Measurements from ENCODE around the gene SLC39A9.

SLC39A9 gene

GRCh38 chr14:69423279-69423678 lies 24.8 kb downstream of the SLC39A9 start:
- no peak for DNase-seq (ENCODE audit: low read depth in 2 of 3, low spot score in 1 of 3)

GRCh38 chr14:69424149-69424923 lies 25.8 kb downstream of the SLC39A9 start:
- no peak for DNase-seq (ENCODE audit: low read depth in 2 of 3, low spot score in 1 of 3)

- no peak for DNase-seq (ENCODE audit: low read depth in 2 of 3, low spot score in 1 of 3)
These were observed 29.1 kb downstream of the SLC39A9 start for GRCh38 chr14:69427596-69427995.

GRCh38 chr14:69428289-69428998 lies 30.0 kb downstream of the SLC39A9 start:
- DNase-seq (ENCODE audit: low read depth in 2 of 3, low spot score in 1 of 3): no peak

- no peak for DNase-seq (ENCODE audit: low read depth in 2 of 3, low spot score in 1 of 3)
These were observed 31.2 kb downstream of the SLC39A9 start for GRCh38 chr14:69429643-69430042.

- DNase-seq (ENCODE audit: low read depth in 2 of 3, low spot score in 1 of 3): no peak
These were observed 31.9 kb downstream of the SLC39A9 start for GRCh38 chr14:69430306-69430939.

GRCh38 chr14:69432364-69432763 lies 33.9 kb downstream of the SLC39A9 start:
- DNase-seq (ENCODE audit: low read depth in 2 of 3, low spot score in 1 of 3): no peak

GRCh38 chr14:69439521-69440270 lies 41.2 kb downstream of the SLC39A9 start:
- DNase-seq (ENCODE audit: low read depth in 2 of 3, low spot score in 1 of 3): no peak

GRCh38 chr14:69441948-69442347 lies 43.5 kb downstream of the SLC39A9 start:
- DNase-seq (ENCODE audit: low read depth in 2 of 3, low spot score in 1 of 3): no peak

- no peak for DNase-seq (ENCODE audit: low read depth in 2 of 3, low spot score in 1 of 3)
These were observed 44.9 kb downstream of the SLC39A9 start for GRCh38 chr14:69443296-69443805.

- DNase-seq (ENCODE audit: low read depth in 2 of 3, low spot score in 1 of 3): no peak
These were observed 50.7 kb downstream of the SLC39A9 start for GRCh38 chr14:69449216-69449615.

- no peak for DNase-seq (ENCODE audit: low read depth in 2 of 3, low spot score in 1 of 3)
These were observed 53.4 kb downstream of the SLC39A9 start for GRCh38 chr14:69451941-69452340.

GRCh38 chr14:69458350-69458749 lies 59.9 kb downstream of the SLC39A9 start:
- DNase-seq (ENCODE audit: low read depth in 2 of 3, low spot score in 1 of 3): no peak

GRCh38 chr14:69459122-69459521 lies 60.6 kb downstream of the SLC39A9 start:
- DNase-seq (ENCODE audit: low read depth in 2 of 3, low spot score in 1 of 3): no peak

GRCh38 chr14:69460093-69460701 lies 61.7 kb downstream of the SLC39A9 start:
- peak; percentile 23 to 41 (median 41) for DNase-seq (ENCODE audit: low read depth in 2 of 3, low spot score in 1 of 3)

- no peak for DNase-seq (ENCODE audit: low read depth in 2 of 3, low spot score in 1 of 3)
These were observed 65.9 kb downstream of the SLC39A9 start for GRCh38 chr14:69464379-69464778.

- no peak for DNase-seq (ENCODE audit: low read depth in 2 of 3, low spot score in 1 of 3)
These were observed 66.3 kb downstream of the SLC39A9 start for GRCh38 chr14:69464829-69465228.

GRCh38 chr14:69468949-69469348 lies 70.5 kb downstream of the SLC39A9 start:
- DNase-seq (ENCODE audit: low read depth in 2 of 3, low spot score in 1 of 3): no peak

- no peak for DNase-seq (ENCODE audit: low read depth in 2 of 3, low spot score in 1 of 3)
These were observed 72.9 kb downstream of the SLC39A9 start for GRCh38 chr14:69471436-69471835.

GRCh38 chr14:69471916-69472315 lies 73.4 kb downstream of the SLC39A9 start:
- DNase-seq (ENCODE audit: low read depth in 2 of 3, low spot score in 1 of 3): no peak

- DNase-seq (ENCODE audit: low read depth in 2 of 3, low spot score in 1 of 3): no peak
These were observed 74.8 kb downstream of the SLC39A9 start for GRCh38 chr14:69473260-69473659.
